ENCODE measurements around the gene SH3BP2.

Gene SH3BP2

DNA sequence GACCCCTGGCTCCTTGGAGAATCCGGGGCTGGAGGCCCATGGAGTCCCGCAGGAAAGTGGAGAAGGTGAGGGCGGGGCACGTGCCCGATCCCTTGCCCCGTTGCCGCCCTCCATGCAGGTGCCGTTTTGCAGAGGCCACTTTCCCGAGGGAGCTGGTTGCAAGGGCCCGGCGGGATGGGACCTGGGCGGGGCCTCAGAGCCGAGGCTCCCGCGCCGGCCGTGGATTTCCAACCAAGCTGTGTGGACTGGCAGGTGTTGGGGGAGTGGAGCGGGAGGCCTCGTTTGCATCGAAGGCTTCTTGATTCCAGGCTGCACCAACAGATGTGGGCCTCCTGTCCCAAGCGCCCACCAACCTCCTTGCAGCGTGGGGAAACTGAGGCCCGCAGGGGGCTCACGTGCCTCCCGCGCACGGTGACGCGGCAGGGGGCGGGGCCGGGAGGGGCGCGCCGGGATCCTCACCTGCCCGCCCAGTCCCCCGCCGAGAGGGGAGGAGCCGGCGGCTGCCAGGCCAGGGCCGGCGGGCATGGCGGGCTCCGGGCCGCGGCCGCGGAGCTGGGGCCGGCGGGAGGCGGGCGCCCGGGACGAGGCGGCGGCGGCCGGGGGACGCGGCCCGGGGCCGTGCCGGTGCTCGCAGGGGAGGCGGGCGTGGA lies 24.9 kb downstream of the SH3BP2 start:
- DNase-seq (ENCODE audit: low read depth in 1 of 2, low spot score in 1 of 2) = no peak

DNA sequence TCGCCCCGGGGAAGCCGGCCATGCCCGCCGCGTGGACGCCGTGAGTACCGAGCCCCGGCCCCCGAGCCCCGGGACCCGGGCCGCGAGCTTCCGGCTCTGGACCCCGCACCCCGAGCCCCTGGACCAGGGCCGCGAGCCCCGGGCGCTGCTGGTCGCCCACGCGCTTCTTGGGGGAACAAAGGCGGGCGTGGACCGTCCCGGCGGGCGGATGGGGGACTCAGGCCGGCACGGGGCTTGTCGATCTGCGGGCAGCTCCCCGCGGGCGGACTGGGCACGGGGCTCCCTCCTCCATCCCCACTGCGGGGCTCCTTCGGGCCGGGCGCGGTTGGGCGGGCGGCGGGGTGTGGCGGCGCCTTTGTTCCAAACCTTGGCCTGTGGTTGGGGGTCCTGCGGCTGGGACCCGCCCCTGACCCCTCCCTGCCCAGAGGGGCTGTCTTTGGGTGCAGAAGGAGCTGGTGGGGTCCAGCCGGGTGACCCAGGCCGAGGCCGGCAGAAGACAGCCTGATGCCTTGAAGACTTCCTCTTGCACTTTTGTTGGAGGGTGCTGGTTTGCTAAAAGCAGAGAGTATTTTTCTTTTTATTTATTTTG lies 25.6 kb downstream of the SH3BP2 start:
- no peak for DNase-seq (ENCODE audit: low read depth in 1 of 2, low spot score in 1 of 2)

DNA sequence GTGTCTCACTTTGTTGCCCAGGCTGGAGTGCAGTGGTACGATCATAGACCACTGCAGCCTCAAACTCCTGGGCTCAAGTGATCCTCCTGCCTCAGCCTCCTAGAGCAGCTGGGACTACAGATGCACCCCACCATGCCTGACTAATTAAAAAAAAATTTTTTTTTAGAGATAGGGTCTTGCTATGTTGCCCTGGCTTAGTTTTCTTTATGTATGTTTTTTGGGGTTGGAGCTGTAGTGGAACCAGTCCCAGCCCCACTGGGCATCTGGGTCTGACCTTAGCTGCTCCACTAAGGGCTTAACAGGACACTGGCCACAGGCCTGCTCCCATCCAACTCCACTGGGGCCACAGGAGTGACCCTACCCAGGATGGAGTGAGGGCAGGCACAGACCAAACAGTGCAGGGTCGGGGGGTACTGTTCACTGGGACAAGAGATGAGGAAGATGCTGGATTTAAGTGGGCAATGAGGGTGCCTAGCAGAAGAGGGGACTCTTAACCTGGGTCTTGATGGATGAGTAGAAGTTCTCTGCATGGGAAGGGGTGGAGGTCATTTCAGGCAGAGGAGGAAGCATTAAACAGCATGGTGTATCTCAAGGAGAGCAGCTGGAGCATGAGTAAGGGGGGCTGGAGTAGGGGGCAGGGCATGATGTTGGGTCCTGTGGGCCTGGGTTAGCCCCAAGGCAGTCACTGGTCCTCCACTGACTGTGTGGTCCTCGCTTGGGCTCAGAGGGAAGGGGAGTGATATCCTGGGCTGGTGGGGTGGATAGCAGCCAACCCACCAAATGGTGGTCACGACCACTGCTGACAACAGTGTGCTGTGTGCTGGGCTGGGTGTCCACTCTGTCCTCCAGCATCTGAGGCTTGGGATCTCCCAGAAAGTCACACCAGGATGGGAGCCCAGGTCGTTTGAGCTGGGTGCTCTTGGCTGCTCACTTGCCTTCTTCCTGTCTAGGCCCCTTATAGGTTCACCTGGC lies 26.6 kb downstream of the SH3BP2 start:
- DNase-seq (ENCODE audit: low read depth in 1 of 2, low spot score in 1 of 2) = no peak

DNA sequence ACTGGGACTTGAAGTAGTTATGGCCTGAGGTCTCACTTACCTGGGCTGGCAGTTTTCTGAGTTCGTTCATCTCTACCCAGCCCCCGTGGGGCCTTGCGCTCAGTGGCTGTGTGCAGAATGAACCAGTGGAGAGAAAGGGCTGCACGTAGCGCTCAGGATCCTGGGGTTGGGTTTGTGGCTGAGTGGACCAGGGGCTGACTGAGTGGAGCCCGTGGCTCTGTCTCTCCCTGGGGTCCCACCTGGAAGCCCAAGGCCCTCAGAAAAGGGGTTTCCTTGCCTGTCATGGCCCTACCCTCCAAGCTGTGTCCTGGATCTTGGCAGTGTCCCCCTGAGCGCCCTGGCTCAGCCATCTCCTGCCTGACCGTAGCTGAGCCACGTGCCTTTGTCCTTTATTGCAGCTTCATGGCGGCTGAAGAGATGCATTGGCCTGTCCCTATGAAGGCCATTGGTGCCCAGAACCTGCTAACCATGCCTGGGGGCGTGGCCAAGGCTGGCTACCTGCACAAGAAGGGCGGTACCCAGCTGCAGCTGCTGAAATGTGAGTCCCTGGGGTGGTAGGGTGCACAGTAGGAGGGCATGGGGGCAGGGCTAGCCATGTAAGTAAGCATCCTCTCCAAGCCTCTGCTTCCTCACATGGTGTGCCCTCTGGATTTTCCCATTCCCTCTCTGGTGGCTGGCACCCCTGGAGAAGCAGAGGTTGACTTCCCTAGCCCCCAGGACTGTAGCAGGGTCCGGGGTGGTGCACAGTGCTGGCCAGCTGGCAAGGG lies 27.5 kb downstream of the SH3BP2 start:
- no peak for DNase-seq (ENCODE audit: low read depth in 1 of 2, low spot score in 1 of 2)

DNA sequence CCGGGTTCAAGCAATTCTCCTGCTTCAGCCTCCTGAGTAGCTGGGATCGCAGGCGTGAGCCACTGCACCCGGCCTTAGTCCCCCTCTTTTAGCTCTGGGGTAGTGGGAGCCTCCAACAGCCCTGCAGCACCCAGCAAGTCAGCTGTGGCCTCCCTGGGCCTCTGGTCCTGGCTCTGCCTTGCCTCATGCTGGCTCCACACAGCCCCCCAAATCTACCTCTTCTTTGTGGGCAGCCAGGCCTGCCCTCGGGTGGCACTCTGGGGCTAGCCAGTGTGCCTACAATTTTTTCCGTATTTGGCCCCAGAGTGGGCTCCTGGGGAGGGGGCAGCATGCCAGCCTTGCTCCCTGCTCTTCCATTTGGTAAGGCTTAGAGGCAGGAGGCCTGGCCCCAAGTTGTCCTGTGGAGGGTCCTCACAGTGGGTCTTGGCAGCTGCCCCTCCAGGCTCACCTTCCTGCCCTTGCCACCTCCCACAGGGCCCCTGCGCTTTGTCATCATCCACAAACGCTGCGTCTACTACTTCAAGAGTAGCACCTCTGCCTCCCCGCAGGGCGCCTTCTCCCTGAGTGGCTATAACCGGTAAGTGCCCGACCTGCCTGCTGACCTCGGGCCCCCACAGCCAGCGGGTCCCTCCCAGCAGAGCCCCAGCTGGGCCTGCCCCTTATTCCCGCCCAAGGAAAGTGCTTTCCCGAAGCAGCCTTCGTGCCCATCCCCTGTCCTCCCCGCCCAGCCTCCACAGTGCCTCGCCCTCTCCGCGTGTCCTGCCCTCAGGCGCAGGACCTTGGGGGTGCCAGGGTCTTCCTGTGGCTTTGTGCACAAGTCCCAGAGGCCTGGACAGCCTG lies 29.8 kb downstream of the SH3BP2 start:
- DNase-seq (ENCODE audit: low read depth in 1 of 2, low spot score in 1 of 2) = no peak

DNA sequence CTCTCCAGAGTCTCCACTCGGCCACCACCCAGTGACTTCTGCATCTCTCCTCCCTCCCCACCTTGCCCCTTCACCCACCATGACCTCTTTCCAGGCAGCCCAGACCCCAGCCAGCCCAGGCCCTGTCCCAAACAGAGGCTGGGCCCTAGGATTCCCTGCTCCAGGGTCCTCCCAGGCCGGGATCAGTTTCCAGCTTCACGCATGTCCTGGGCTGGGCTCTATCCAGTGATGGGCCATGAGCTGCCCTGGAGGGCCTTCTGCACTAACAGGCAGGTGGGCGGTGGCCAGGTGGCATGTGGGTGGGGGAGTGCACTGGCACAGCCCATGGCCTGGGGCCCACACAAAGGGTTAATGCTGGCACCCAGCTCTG lies 30.4 kb downstream of the SH3BP2 start:
- DNase-seq (ENCODE audit: low read depth in 1 of 2, low spot score in 1 of 2) = no peak

DNA sequence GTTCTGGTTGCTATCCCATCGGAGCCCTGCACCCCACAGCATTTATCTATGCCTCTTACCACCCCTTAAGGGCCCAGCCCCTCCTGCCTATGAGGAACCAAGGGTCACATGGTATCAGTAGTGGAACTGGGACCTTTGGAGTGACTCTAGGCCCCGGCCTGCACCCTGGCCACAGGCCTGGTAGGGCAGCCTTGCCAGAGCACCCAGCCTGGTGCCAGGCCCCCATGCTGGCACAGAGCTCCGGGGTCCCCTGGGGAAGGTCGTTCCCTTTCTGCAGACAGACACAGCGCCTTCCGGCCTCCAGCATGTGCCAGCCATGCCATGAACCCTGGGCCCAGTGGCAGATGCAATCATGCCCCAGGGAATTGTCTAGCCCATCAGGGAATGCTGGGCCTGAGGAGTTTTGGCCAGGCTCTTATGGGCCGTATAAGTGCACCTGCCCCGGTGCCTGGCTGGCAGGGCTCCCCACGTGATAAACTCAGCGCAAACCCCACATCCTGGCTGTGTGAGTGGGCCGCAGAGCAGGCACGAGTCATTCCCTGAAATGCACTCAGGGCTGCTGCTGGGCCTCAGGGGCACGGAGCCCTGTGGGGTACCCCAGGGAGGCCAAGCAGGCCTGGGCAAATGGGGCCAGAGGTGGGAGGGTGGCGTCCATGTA lies 30.9 kb downstream of the SH3BP2 start:
- DNase-seq (ENCODE audit: low read depth in 1 of 2, low spot score in 1 of 2) = no peak

DNA sequence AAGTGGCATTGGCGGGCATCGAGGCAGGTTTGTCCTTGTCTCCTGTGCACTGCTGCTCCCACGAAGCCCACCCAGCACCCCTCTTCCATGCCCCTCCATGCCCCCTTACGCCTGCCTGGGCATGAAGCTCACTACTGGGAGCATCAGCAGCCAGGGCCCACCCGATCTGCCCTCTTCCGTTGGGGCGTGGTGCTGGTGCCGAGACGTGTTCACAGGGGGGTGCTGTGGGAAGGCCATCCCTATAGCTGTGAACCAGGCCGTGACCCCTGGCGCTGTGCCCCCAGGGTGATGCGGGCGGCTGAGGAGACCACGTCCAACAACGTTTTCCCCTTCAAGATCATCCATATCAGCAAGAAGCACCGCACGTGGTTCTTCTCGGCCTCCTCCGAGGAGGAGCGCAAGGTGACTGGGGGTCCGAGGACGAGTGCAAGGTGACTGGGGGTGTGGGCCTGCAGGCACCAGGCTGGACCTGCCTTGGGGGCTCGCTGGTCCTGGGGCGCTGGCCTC lies 31.5 kb downstream of the SH3BP2 start:
- DNase-seq (ENCODE audit: low read depth in 1 of 2, low spot score in 1 of 2) = no peak

DNA sequence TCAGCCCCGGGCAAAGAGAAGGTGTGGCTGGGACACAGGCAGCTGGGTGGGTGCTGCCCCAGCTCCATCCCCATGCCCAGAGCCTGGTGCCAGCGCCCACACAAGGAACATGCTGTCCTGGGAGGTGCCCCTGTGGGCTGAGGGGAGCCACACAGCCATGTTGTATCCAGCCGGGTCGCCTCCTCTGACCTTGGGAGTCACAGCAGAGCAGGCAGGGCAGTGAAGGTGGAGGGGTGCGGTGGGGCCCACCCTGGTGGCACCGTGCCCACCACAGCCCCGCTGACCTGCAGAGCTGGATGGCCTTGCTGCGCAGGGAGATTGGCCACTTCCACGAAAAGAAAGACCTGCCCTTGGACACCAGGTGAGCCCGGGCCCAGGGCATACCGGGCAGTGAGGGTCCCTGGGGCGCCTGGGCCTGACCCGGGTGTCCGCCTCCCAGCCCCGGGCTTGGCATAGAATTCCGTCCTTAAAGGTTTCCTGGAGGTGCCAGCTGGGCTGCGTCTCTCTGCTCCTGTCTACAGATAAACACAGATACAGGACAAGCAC lies 32.0 kb downstream of the SH3BP2 start:
- no peak for DNase-seq (ENCODE audit: low read depth in 1 of 2, low spot score in 1 of 2)

DNA sequence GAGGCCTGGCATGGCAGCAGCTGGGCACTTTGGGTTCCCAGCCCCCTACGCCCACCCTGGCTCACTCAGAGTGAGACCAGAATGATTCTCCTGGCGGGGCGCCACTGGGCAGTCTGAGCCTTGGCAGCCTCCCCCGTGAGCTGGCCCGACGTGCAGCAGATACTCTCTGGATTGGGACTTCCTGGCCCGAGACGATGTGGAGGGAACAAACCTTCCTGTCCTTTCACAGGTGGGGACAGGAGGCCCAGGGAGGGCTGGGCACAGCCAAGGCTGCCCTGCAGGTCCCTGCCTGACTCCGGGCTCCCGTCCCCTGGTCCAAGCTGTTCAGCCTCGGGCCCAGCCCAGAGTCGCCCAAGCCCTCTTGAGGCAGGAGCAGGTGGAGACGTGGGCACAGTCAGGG lies 32.9 kb downstream of the SH3BP2 start:
- DNase-seq (ENCODE audit: low read depth in 1 of 2, low spot score in 1 of 2) = no peak

DNA sequence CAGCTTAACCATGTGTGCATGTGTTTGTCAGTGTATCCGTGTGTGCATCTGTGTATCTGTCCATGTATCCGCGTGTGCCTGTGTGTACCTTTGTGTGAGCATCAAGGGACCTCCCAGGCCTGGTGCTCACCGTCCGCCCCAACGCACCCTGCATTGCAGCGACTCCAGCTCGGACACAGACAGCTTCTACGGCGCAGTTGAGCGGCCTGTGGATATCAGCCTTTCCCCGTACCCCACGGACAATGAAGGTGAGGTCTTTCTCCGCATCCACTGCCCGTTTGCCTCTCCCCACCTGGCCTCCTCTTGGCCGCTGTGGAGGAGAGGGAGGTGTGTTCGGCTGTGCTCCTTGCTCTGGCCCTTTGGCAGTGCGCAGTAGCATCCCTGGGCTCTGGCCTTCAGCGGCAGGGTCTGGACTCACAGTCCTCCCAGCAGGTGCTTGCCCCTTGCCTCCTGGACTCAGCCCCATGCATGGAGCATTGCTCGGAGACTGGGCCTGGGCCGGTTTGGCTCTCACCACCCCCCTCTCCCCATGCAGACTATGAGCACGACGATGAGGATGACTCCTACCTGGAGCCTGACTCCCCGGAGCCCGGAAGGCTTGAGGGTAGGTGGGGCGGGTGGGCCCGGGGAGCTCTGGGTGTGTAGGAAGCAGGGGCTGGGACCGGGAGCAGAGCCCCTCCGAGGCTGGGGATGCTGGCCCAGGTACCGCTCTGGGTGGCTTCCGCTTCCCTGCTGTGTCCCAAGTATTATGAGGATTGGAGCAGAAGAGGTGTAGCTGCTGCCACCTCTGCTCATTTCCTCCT lies 34.4 kb downstream of the SH3BP2 start:
- no peak for DNase-seq (ENCODE audit: low read depth in 1 of 2, low spot score in 1 of 2)

DNA sequence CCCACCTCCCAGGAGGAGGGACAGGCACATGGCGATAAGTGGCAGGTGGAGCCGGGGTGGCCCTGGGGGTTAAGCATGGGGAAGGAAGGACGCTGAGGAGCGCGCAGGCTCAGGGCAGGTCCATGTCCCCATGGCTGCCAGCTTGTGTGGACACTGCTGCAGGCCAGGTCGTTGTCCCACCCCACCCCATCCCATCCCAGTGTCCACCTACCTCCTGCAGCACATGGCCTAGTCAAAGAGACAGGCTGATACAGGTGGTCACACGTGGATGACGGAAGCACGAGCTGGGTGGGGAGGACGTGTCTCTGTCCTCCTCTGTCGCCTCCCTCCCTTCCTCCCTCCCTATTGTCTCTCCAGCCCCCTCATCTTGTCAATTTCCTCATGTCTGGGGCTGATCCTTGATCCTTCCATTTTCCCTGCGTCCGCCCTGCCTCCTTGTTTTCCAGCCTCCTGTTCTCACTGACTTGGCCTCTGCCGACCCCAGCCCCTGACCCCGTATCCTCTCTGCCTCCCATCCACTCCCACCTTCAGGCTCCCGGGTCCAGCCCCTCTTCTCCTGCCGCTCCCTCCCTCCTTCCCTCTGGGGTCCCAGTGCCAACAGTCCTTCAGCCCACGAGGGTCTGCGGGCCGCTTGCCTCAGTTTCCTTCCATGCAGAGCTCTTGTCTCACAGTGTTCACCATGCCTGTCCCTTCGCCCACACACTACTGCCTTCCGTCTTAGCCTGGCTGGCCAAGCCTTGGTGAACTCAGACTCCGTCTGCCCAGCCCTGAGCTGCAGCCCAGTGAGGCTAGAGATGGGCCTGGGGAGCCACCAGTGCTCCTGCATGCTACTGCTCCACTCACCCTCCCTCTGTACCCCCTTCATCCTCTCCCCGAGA lies 35.2 kb downstream of the SH3BP2 start:
- no peak for DNase-seq (ENCODE audit: low read depth in 1 of 2, low spot score in 1 of 2)

DNA sequence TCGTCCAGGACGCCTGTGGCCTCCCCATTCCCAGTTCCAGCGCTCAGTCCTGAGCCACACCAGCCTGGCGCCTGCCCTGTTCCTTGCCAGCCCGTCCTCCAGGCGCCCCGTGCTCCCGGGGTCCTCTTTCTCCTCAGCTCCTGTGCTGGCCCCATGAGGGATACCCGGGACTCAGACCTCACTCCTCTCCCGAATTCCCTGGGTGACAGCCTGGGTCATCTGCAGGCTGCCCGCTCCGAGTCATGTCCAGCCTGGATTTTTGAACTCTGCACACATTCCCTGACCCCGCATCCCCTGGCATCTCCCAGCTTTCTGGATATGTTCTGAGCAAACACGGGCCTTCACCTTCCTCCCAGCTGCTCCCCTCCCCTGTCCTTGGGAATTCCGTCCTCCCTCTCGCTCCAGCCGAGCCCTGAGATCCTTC lies 35.9 kb downstream of the SH3BP2 start:
- DNase-seq (ENCODE audit: low read depth in 1 of 2, low spot score in 1 of 2) = no peak

DNA sequence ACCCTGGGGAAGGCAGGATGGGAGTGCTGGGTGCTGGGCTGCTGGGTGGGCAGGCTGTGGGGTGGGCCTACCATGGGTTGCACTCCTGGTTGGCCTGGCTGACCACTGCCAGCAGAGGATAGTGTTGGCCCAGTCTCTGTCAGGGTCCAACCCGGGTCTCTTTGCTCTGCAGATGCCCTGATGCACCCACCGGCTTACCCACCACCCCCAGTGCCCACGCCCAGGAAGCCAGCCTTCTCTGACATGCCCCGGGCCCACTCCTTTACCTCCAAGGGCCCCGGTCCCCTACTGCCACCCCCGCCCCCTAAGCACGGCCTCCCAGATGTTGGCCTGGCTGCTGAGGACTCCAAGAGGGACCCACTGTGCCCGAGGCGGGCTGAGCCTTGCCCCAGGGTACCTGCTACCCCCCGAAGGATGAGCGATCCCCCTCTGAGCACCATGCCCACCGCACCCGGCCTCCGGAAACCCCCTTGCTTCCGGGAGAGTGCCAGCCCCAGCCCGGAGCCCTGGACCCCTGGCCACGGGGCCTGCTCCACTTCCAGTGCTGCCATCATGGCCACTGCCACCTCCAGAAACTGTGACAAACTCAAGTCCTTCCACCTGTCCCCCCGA lies 36.5 kb downstream of the SH3BP2 start:
- no peak for DNase-seq (ENCODE audit: low read depth in 1 of 2, low spot score in 1 of 2)

DNA sequence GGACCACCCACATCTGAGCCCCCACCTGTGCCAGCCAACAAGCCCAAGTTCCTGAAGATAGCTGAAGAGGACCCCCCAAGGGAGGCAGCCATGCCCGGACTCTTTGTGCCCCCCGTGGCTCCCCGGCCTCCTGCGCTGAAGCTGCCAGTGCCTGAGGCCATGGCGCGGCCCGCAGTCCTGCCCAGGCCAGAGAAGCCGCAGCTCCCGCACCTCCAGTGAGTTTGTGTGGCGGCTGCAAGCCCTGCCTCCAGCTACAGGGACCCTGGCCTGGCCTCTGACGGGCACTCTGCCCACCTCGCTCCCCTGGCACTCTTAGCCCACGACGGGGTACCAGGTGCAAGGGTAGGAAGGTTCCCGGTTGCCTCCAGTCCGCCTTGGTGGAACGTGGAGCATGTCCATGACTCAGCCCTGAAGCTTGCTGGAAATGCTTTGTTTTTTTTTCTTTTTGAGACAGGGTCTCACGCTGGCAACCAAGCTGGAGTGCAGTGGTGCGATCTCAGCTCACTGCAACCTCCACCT lies 37.1 kb downstream of the SH3BP2 start:
- no peak for DNase-seq (ENCODE audit: low read depth in 1 of 2, low spot score in 1 of 2)

DNA sequence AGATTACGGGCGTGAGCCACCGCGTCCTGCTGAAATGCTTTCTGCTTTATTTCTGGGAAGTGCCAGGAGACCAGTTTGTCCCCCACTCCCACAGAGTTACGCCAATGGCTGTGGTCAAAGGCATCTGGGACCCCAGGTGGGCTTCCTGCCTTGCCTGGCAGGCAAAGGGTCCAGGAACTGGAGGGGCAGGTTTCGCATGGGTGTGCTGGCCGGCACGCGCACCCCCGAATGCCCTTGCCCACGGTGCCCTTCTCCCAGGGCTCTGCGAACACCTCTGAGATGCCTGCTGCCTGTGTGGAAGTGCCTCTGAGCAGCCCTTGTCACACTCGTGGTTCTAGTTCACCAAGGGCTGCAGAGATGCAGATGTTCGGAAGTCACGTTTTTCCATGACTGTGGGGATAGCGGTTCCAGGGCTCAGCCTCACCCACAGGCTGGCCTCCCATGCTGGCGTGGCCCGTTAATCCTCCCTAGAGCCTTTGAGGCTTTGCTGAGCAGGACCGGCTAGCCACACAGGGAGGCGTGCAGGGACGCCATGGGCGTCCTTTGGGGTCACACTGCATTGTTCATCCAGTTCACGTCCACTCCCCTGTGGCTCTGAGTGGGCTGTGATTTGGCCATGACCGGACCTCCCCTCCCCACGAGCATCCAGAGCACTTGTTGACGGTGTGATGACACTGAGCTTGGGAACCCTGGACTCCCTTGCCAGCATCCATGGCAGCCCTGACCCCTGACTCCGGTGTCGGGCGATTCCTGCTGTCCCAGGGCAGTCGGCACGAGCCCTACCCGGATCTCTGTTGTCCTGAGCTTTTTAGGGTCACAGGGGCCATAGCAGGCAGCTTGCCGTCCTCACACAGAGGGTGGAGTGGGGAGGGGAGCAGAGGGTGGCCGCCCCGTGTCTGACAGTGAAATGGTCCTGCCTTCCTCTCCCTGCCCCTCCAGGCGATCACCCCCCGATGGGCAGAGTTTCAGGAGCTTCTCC lies 38.0 kb downstream of the SH3BP2 start:
- DNase-seq (ENCODE audit: low read depth in 1 of 2, low spot score in 1 of 2) = no peak

Measured in activated CD4-positive, alpha-beta T cell treated with anti-CD3 and anti-CD28 coated beads, Interleukin-2, amount 50 U/mL, for 24 hours (primary cell).